KBM-7 (cell line): ENCODE results near the gene BCDIN3D.

ENCODE experiments used
- DNase-seq: peaks from one replicate; pipeline ENCODE4 v3.0.0-alpha.2; 2015
- in situ Hi-C: fragments of 300-500 bp; cut with MboI; formaldehyde crosslinking; loops from 2 replicates; pipeline ENCODE4 v1.14.3; 2020; ENCODE audit warnings: low sequenced_read_pairs, low pct_unique_long_range_greater_than_20kb, mixed read lengths

BCDIN3D gene

GRCh38 chr12:49790741-49791555 lies 52.0 kb downstream of the BCDIN3D start:
- in situ Hi-C loops: no loop called here
- DNase-seq: no peak

- DNase-seq: no peak
- in situ Hi-C loops: no loop called here
Measured at GRCh38 chr12:49789992-49790391, 52.9 kb downstream of the BCDIN3D start.

GRCh38 chr12:49787672-49788071 lies 55.2 kb downstream of the BCDIN3D start:
- in situ Hi-C loops: no loop called here
- no peak for DNase-seq
